ENCODE measurements around the gene ZNF492.

The ZNF492 gene

DNA sequence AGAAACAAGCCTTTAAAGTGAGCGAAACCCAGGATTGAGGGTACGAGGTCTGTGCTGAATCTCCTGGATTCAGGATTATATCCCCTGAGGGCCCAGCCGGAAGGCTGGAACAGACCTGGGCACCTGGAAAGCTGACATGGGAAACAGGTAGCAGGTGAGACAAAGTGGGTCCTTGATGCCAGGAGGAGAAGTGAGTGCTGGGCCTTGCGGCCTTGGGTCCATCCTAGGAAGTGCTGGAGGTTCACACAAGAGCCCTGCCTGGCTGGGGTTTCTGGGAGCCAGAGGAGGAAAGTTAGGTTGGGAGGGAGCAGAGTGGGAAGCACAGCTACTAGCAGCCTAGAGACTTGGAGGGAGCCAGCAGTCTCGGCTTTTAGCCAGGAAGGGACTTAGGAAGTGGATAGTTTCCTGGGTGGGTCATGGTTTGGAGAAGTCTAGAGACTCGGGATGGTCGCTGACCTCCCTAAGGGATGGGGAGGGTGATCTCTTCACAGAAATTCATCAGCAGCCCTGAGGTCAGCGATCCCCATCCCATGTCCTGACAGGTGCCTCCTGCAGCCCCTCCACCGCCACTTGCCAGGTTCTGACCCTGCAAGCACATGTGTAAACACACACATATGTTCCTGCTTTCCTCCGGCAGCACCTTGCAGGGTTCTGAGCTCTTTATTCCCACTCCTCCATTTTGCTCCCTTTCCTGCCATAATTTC is 29.4 kb upstream of the ZNF492 start:
- DNase-seq (ENCODE audit: low read depth, low spot score) = no peak
- no peaks in the 10 kb centered on the region for H3K9me3 ChIP-seq (ENCODE audit: low read depth, low read length)
- H3K4me3 ChIP-seq = no peak overlapping the region
- TF ChIP-seq FOXP2 (optimal IDR thresholded peaks at IDR 0.05; ENCODE audit: control extremely low read depth, extremely low read length, insufficient read depth) (no peak), POLR2AphosphoS5 (IDR thresholded peaks at IDR 0.05; ENCODE audit: borderline replicate concordance, low read depth, low read length) (no peak), EZH2 (IDR thresholded peaks at IDR 0.05) (no peak)
- H3K27ac ChIP-seq = no peak overlapping the region
- H3K9ac ChIP-seq (ENCODE audit: insufficient read length) = no peak overlapping the region
- H3K36me3 ChIP-seq (ENCODE audit: insufficient read depth, low read length) = no peaks in the 10 kb centered on the region

DNA sequence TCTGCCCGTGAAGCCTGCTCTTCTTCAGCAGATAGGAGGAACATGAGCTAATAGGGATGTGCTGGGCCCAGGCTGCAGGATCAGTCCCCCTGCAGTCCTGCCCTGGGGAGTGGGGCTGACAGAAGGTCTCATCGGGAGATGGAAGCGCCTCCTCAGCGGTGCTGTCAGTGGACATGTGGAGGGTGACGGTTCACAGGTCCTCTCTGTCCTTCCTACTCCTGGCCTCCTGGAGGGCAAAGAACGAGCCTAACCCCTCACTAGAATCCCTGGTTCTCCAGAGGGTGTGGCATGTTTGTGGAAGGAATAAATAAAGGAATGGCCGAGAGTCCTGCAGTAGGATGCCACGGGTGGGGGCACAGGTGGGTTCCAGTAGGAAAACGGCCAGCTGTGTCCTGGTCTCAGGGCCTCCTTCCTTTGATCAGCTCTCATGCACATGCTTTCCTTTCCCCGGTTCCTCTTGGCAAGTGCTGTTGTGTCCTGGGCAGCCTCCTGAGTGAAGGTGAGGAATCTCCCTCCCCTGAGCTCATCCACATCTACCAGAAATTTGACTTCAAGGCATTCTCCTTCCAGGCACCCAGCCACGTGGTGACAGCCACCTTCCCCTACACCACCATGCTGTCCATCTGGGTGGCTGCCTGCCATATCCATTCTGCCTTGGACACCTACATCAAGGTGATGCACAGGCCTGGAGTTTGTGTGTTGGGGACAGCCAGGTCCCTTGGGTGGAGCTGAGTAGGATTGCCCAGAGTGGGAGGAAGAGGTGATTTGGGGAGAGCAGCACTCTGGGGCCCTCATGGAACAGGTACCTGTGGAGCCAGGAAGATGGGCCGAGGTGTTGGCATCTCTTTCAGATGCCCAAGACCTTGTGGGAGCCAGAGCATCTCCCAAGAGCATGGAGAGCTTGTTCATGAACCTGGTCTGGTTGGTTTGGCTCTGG is 28.6 kb upstream of the ZNF492 start:
- Histone ChIP-seq H3K27ac (no peak overlapping the region), H3K4me3 (no peak overlapping the region), H3K36me3 (ENCODE audit: insufficient read depth, low read length) (no peaks in the 10 kb centered on the region), H3K9ac (ENCODE audit: insufficient read length) (no peak overlapping the region), H3K9me3 (ENCODE audit: low read depth, low read length) (no peaks in the 10 kb centered on the region)
- no peak for DNase-seq (ENCODE audit: low read depth, low spot score)
- TF ChIP-seq POLR2AphosphoS5 (IDR thresholded peaks at IDR 0.05; ENCODE audit: borderline replicate concordance, low read depth, low read length) (no peak), EZH2 (IDR thresholded peaks at IDR 0.05) (no peak), FOXP2 (optimal IDR thresholded peaks at IDR 0.05; ENCODE audit: control extremely low read depth, extremely low read length, insufficient read depth) (no peak)

- Histone ChIP-seq H3K9ac (ENCODE audit: insufficient read length) (no peak overlapping the region), H3K4me3 (no peak overlapping the region), H3K9me3 (ENCODE audit: low read depth, low read length) (no peaks in the 10 kb centered on the region), H3K36me3 (ENCODE audit: insufficient read depth, low read length) (no peaks in the 10 kb centered on the region), H3K27ac (no peak overlapping the region)
- no peak for DNase-seq (ENCODE audit: low read depth, low spot score)
- no peak for TF ChIP-seq EZH2 (IDR thresholded peaks at IDR 0.05)
- TF ChIP-seq POLR2AphosphoS5 (IDR thresholded peaks at IDR 0.05; ENCODE audit: borderline replicate concordance, low read depth, low read length) = no peak
- no peak for TF ChIP-seq FOXP2 (optimal IDR thresholded peaks at IDR 0.05; ENCODE audit: control extremely low read depth, extremely low read length, insufficient read depth)
Observed at GRCh38 chr19:22606212-22606553, 27.9 kb upstream of the ZNF492 start.

- H3K9me3 ChIP-seq (ENCODE audit: low read depth, low read length) = no peaks in the 10 kb centered on the region
- TF ChIP-seq POLR2AphosphoS5 (IDR thresholded peaks at IDR 0.05; ENCODE audit: borderline replicate concordance, low read depth, low read length) (no peak), EZH2 (IDR thresholded peaks at IDR 0.05) (no peak), FOXP2 (optimal IDR thresholded peaks at IDR 0.05; ENCODE audit: control extremely low read depth, extremely low read length, insufficient read depth) (no peak)
- no peak overlapping the region for H3K4me3 ChIP-seq
- H3K27ac ChIP-seq = no peak overlapping the region
- H3K9ac ChIP-seq (ENCODE audit: insufficient read length) = no peak overlapping the region
- H3K36me3 ChIP-seq (ENCODE audit: insufficient read depth, low read length) = no peaks in the 10 kb centered on the region
- DNase-seq (ENCODE audit: low read depth, low spot score) = no peak
Observed at GRCh38 chr19:22606954-22607652, 27.0 kb upstream of the ZNF492 start.

GRCh38 chr19:22607653-22608430 is 26.3 kb upstream of the ZNF492 start:
- H3K36me3 ChIP-seq (ENCODE audit: insufficient read depth, low read length) = no peaks in the 10 kb centered on the region
- H3K4me3 ChIP-seq = no peak overlapping the region
- no peak overlapping the region for H3K9ac ChIP-seq (ENCODE audit: insufficient read length)
- DNase-seq (ENCODE audit: low read depth, low spot score) = no peak
- H3K9me3 ChIP-seq (ENCODE audit: low read depth, low read length) = no peaks in the 10 kb centered on the region
- no peak overlapping the region for H3K27ac ChIP-seq
- TF ChIP-seq EZH2 (IDR thresholded peaks at IDR 0.05) (no peak), POLR2AphosphoS5 (IDR thresholded peaks at IDR 0.05; ENCODE audit: borderline replicate concordance, low read depth, low read length) (no peak), FOXP2 (optimal IDR thresholded peaks at IDR 0.05; ENCODE audit: control extremely low read depth, extremely low read length, insufficient read depth) (no peak)

GRCh38 chr19:22608441-22608840 is 25.7 kb upstream of the ZNF492 start:
- no peak overlapping the region for H3K27ac ChIP-seq
- DNase-seq (ENCODE audit: low read depth, low spot score) = no peak
- H3K36me3 ChIP-seq (ENCODE audit: insufficient read depth, low read length) = no peaks in the 10 kb centered on the region
- H3K9me3 ChIP-seq (ENCODE audit: low read depth, low read length) = no peaks in the 10 kb centered on the region
- TF ChIP-seq FOXP2 (optimal IDR thresholded peaks at IDR 0.05; ENCODE audit: control extremely low read depth, extremely low read length, insufficient read depth) (no peak), POLR2AphosphoS5 (IDR thresholded peaks at IDR 0.05; ENCODE audit: borderline replicate concordance, low read depth, low read length) (no peak), EZH2 (IDR thresholded peaks at IDR 0.05) (no peak)
- no peak overlapping the region for H3K9ac ChIP-seq (ENCODE audit: insufficient read length)
- H3K4me3 ChIP-seq = no peak overlapping the region

- H3K9ac ChIP-seq (ENCODE audit: insufficient read length) = no peak overlapping the region
- no peaks in the 10 kb centered on the region for H3K36me3 ChIP-seq (ENCODE audit: insufficient read depth, low read length)
- TF ChIP-seq EZH2 (IDR thresholded peaks at IDR 0.05) (no peak), FOXP2 (optimal IDR thresholded peaks at IDR 0.05; ENCODE audit: control extremely low read depth, extremely low read length, insufficient read depth) (no peak), POLR2AphosphoS5 (IDR thresholded peaks at IDR 0.05; ENCODE audit: borderline replicate concordance, low read depth, low read length) (no peak)
- no peaks in the 10 kb centered on the region for H3K9me3 ChIP-seq (ENCODE audit: low read depth, low read length)
- no peak for DNase-seq (ENCODE audit: low read depth, low spot score)
- H3K27ac ChIP-seq = no peak overlapping the region
- H3K4me3 ChIP-seq = no peak overlapping the region
Observed at GRCh38 chr19:22609630-22610029, 24.5 kb upstream of the ZNF492 start.

All from SK-N-MC (cell line).